HCT116 (cell line): Measurements from ENCODE around the gene TNRC6C. TPM values are rescaled to one million over a fixed set of nuclear protein-coding genes. Genes with fewer than 3 reads are reported as not detected.
A peak's percentile ranks its signal among the peaks of the same experiment; 100 is the strongest.

ENCODE experiments used
- ATAC-seq: fragments of 200-7000 bp; cut with Tn5 transposase; 2 replicates; pipeline ENCODE4 v1.9.1; 2020; ENCODE audit warnings: mild to moderate bottlenecking, moderate library complexity
- BruUV-seq: library from RNA; stranded (reverse); fragments of 400-500 nt; replicated peaks from 2 replicates; lab custom pipeline; 2021; lab: Mats Ljungman, UMichigan
- CTCF ChIA-PET: fragments of 300-600 bp; sonication (Branson Sonifier 250); formaldehyde crosslinking; loops from one replicate; lab custom pipeline; 2021; ENCODE audit warnings: antibody characterized with exemption; lab: Charles Lee
- POLR2A ChIA-PET: fragments of 300-600, 350-600 bp; sonication (Branson Sonifier 250); formaldehyde crosslinking; loops from one replicate; lab custom pipeline; 2021; ENCODE audit warnings: antibody characterized with exemption; lab: Charles Lee
- RAD21 ChIA-PET, 2 experiments: fragments of 300-600 bp; sonication (Branson Sonifier 250); formaldehyde crosslinking; loops; one replicate each; lab custom pipeline; 2023; ENCODE audit warnings: low total read pairs in 2 of 2; ENCODE audit not compliant: uncharacterized antibody in 2 of 2, unreplicated experiment in 2 of 2, low non-redundant PET in 1 of 2; lab: Charles Lee
- DNase-seq: peaks from one replicate; pipeline ENCODE4 v3.0.0-alpha.2; 2010; ENCODE audit warnings: low read depth, low spot score
- H2AFZ ChIP-seq: fragments of 200-600 bp; shearing (Covaris generic), sonication (generic); 2 replicates; pipeline ENCODE4 v1.6.1; 2017; ENCODE audit warnings: low read depth, mixed run types, mixed read lengths, antibody characterized with exemption, low read length; ENCODE audit not compliant: poor library complexity, severe bottlenecking
- H3K27ac ChIP-seq: 2 replicates; pipeline ENCODE4 v1.5.1; 2012; ENCODE audit warnings: low read depth, low read length
- H3K27me3 ChIP-seq: fragments of 200-600 bp; sonication (generic); 2 replicates; pipeline ENCODE4 v1.6.1; 2016; ENCODE audit warnings: mixed run types, low read length, mixed read lengths; ENCODE audit not compliant: insufficient read depth
- H3K36me3 ChIP-seq, 2 experiments: fragments of 200-500 bp in 1 of 2; fragments of 200-600 bp in 1 of 2; sonication (Bioruptor generic) in 1 of 2; sonication (generic) in 1 of 2; 2 replicates each; pipeline versions ENCODE4 v1.5.1 to v1.6.1; 2014 to 2016; ENCODE audit warnings: low read length in 2 of 2, inconsistent platforms in 1 of 2, mixed read lengths in 1 of 2, mixed run types in 1 of 2; ENCODE audit not compliant: insufficient read depth in 2 of 2, control insufficient read depth in 1 of 2
- H3K4me1 ChIP-seq, 2 experiments: fragments of 200-600 bp in 1 of 2; sonication (generic) in 1 of 2; 2 replicates each; pipeline versions ENCODE4 v1.5.1 to v1.6.1; 2012 to 2017; ENCODE audit warnings: low read length in 2 of 2, inconsistent platforms in 1 of 2, mild to moderate bottlenecking in 1 of 2, mixed read lengths in 1 of 2, mixed run types in 1 of 2, moderate library complexity in 1 of 2; ENCODE audit not compliant: insufficient read depth in 2 of 2, control insufficient read depth in 1 of 2
- H3K4me2 ChIP-seq: fragments of 200-600 bp; sonication (generic); 2 replicates; pipeline ENCODE4 v1.6.1; 2017; ENCODE audit warnings: mixed run types, low read length, mixed read lengths
- H3K4me3 ChIP-seq, 2 experiments: fragments of 200-600 bp in 1 of 2; sonication (generic) in 1 of 2; replicated peaks in 1 of 2; 2 replicates each; pipeline ENCODE4 v1.5.1; 2011 to 2016; ENCODE audit warnings: low read length in 2 of 2, control low read depth in 1 of 2, low read depth in 1 of 2, mild to moderate bottlenecking in 1 of 2, mixed read lengths in 1 of 2, mixed run types in 1 of 2
- H3K79me2 ChIP-seq: fragments of 200-600 bp; sonication (generic); 2 replicates; pipeline ENCODE4 v1.6.1; 2017; ENCODE audit warnings: mild to moderate bottlenecking, mixed run types, low read length, moderate library complexity, mixed read lengths; ENCODE audit not compliant: insufficient read depth
- H3K9ac ChIP-seq: fragments of 200-600 bp; sonication (generic); 2 replicates; pipeline ENCODE4 v1.6.1; 2016; ENCODE audit warnings: low read length, mixed read lengths
- H3K9me2 ChIP-seq: fragments of 200-600 bp; sonication (generic), shearing (Covaris generic); 2 replicates; pipeline ENCODE4 v1.6.1; 2017; ENCODE audit warnings: mixed run types, mild to moderate bottlenecking, moderate library complexity; ENCODE audit not compliant: insufficient read depth
- H3K9me3 ChIP-seq, 2 experiments: fragments of 200-500 bp in 1 of 2; fragments of 200-600 bp in 1 of 2; sonication (Bioruptor generic) in 1 of 2; sonication (generic) in 1 of 2; 2 replicates each; pipeline ENCODE4 v1.6.1; 2014 to 2017; ENCODE audit warnings: low read length in 2 of 2, mixed read lengths in 2 of 2, inconsistent platforms in 1 of 2, low read depth in 1 of 2, mild to moderate bottlenecking in 1 of 2, mixed run types in 1 of 2, moderate library complexity in 1 of 2; ENCODE audit not compliant: control insufficient read depth in 1 of 2, insufficient read depth in 1 of 2
- H4K20me1 ChIP-seq: fragments of 200-600 bp; sonication (generic), shearing (Covaris generic); 2 replicates; pipeline ENCODE4 v1.6.1; 2017; ENCODE audit warnings: mixed run types, mild to moderate bottlenecking, moderate library complexity; ENCODE audit not compliant: insufficient read depth
- ATF3 ChIP-seq: IDR thresholded peaks from 2 replicates; pipeline ENCODE4 v1.6.1; 2012
- CBX3 ChIP-seq: IDR thresholded peaks from 2 replicates; pipeline ENCODE4 v1.6.1; 2012; ENCODE audit warnings: low read depth
- CEBPB ChIP-seq: IDR thresholded peaks from 2 replicates; pipeline ENCODE4 v1.6.1; 2012; ENCODE audit warnings: low read depth
- CTCF ChIP-seq, 3 experiments: fragments of 200-600 bp in 1 of 3; sonication (generic) in 1 of 3; IDR thresholded peaks in 2 of 3; conservative IDR thresholded peaks in 1 of 3; 2 replicates each; pipeline ENCODE4 v1.5.1; 2012 to 2017; ENCODE audit warnings: low read depth in 2 of 3, low read length in 2 of 3, antibody characterized with exemption in 1 of 3, borderline replicate concordance in 1 of 3, control low read depth in 1 of 3, mild to moderate bottlenecking in 1 of 3, mixed read lengths in 1 of 3, mixed run types in 1 of 3, moderate library complexity in 1 of 3; ENCODE audit not compliant: insufficient read depth in 1 of 3
- EGR1 ChIP-seq: IDR thresholded peaks from 2 replicates; pipeline ENCODE4 v1.6.1; 2012; ENCODE audit warnings: low read depth
- ELF1 ChIP-seq: IDR thresholded peaks from 2 replicates; pipeline ENCODE4 v1.6.1; 2012; ENCODE audit warnings: low read depth, borderline replicate concordance
- EZH2phosphoT487 ChIP-seq: fragments of 200-600 bp; IDR thresholded peaks from 2 replicates; pipeline ENCODE4 v1.6.1; 2018; ENCODE audit warnings: antibody characterized with exemption, borderline replicate concordance
- FOSL1 ChIP-seq: IDR thresholded peaks from 2 replicates; pipeline ENCODE4 v1.6.1; 2012; ENCODE audit warnings: low read depth
- JUND ChIP-seq: IDR thresholded peaks from 2 replicates; pipeline ENCODE4 v1.6.1; 2012
- MAX ChIP-seq: IDR thresholded peaks from 2 replicates; pipeline ENCODE4 v1.6.1; 2012
- POLR2A ChIP-seq: IDR thresholded peaks from 2 replicates; pipeline ENCODE4 v1.7.0; 2011; ENCODE audit warnings: borderline replicate concordance; ENCODE audit not compliant: insufficient read depth, insufficient read length; ENCODE audit errors: extremely low read depth
- RAD21 ChIP-seq: IDR thresholded peaks from 2 replicates; pipeline ENCODE4 v1.6.1; 2012; ENCODE audit warnings: low read depth, mild to moderate bottlenecking
- SRF ChIP-seq: IDR thresholded peaks from 2 replicates; pipeline ENCODE4 v1.6.1; 2012; ENCODE audit warnings: low read depth
- TCF7L2 ChIP-seq: IDR thresholded peaks from 2 replicates; pipeline ENCODE4 v1.7.0; 2011; ENCODE audit warnings: borderline replicate concordance, inconsistent platforms; ENCODE audit not compliant: insufficient read depth, insufficient read length; ENCODE audit errors: extremely low read depth
- ZFX ChIP-seq: fragments of 450-650 bp; IDR thresholded peaks from 2 replicates; pipeline ENCODE4 v1.6.1; 2017
- intact Hi-C: fragments of 100-400 bp; cut with micrococcal nuclease; formaldehyde crosslinking; loops from 2 replicates; pipeline ENCODE4 v1.10.0; 2022
- total RNA-seq: library from RNA; stranded (reverse); gene quantifications from one replicate; pipeline ENCODE4 v1.2.1, GENCODE V29; 2021; ENCODE audit not compliant: unreplicated experiment

Gene TNRC6C
- total RNA-seq, 1 experiment from 2014 or later, result 23.4 TPM

- intact Hi-C loops, result no loop called here
- ChIA-PET RAD21 (no interaction called here), CTCF (no interaction called here), POLR2A (no interaction called here)
- Histone ChIP-seq H3K9ac (no peak overlapping the region), H3K9me3 (no peaks in the 10 kb centered on the region; a peak in 1 of 4 replicates), H3K4me2 (no peak overlapping the region), H3K27me3 (peaks cover 20% of the 10 kb centered on the region), H3K4me1 (peaks cover 0 to 4% of the 10 kb centered on the region in 2 experiments; a peak in 1 of 4 replicates), H3K79me2 (no peaks in the 10 kb centered on the region), H3K4me3 (no peak overlapping the region), H2AFZ (no peak overlapping the region), H4K20me1 (no peaks in the 10 kb centered on the region), H3K9me2 (no peaks in the 10 kb centered on the region), H3K27ac (no peak overlapping the region), H3K36me3 (no peaks in the 10 kb centered on the region)
- BruUV-seq, result no TSS peak
- TF ChIP-seq ZFX (no peak), POLR2A (no peak), ELF1 (no peak), EGR1 (no peak), RAD21 (no peak), CEBPB (no peak), SRF (no peak), MAX (no peak), FOSL1 (no peak), ATF3 (no peak)
- DNase-seq (no peak), ATAC-seq (no peak)
Observed at GRCh38 chr17:77952368-77952767, 6.1 kb upstream of the TNRC6C start.

GRCh38 chr17:77957235-77957856, 1.2 kb upstream of the TNRC6C start:
- ChIA-PET POLR2A (interaction anchor here (2.1 kb wide), 1 partner anchor 20 kb away, joined by 15 read pairs; no protein-coding TSS in a partner anchor), CTCF (no interaction called here), RAD21 (no interaction called here)
- no peak overlapping the region for H2AFZ ChIP-seq
- peaks cover 12 to 15% of the 10 kb centered on the region in 2 experiments for H3K4me1 ChIP-seq
- no peak overlapping the region for H3K27ac ChIP-seq
- intact Hi-C loops, result loop anchor here (5.0 kb wide), 1 partner anchor 185 kb away; no protein-coding TSS in a partner anchor
- peaks cover 30% of the 10 kb centered on the region for H3K79me2 ChIP-seq
- peaks cover 7% of the 10 kb centered on the region; the same call in 1 of the 2 replicates for H3K27me3 ChIP-seq
- H3K36me3 ChIP-seq, result no peaks in the 10 kb centered on the region
- no peaks in the 10 kb centered on the region for H4K20me1 ChIP-seq
- DNase-seq (no peak), ATAC-seq (no peak)
- no peak overlapping the region for H3K4me3 ChIP-seq
- H3K9me3 ChIP-seq, result peaks cover 0 to 4% of the 10 kb centered on the region in 2 experiments; a peak in 1 of 4 replicates
- no peak overlapping the region for H3K4me2 ChIP-seq
- BruUV-seq, result TSS peak; percentile 52
- H3K9ac ChIP-seq, result no peak overlapping the region
- H3K9me2 ChIP-seq, result no peaks in the 10 kb centered on the region
- no peak for TF ChIP-seq JUND
- no peak for TF ChIP-seq ATF3
- no peak for TF ChIP-seq CBX3
- TF ChIP-seq SRF, result no peak
- TF ChIP-seq MAX, result no peak
- TF ChIP-seq CTCF (IDR thresholded peaks at IDR 0.05 in 2 of 3, conservative IDR thresholded peaks at IDR 0.05 in 1 of 3; ENCODE audit: borderline replicate concordance in 1 of 3, insufficient read depth in 1 of 3, low read depth in 2 of 3, low read length in 2 of 3), result no peak
- TF ChIP-seq TCF7L2, result no peak
- TF ChIP-seq EGR1, result no peak
- TF ChIP-seq EZH2phosphoT487, result no peak
